GM19025 (cell line): ENCODE data around the gene EPHB1.
"Not testable (repeated sequence)": the region's sequence is repeated elsewhere in the genome, so short reads cannot be mapped to it uniquely, and the experiment has no call there.

Experiments
- ATAC-seq: cut with Tn5 transposase; IDR thresholded peaks from one replicate; pipeline ENCODE4 v1.9.1; 2021; ENCODE audit warnings: mild to moderate bottlenecking, low read depth, moderate library complexity; ENCODE audit not compliant: unreplicated experiment

EPHB1 gene

GRCh38 chr3:135097276-135097946 lies 302.4 kb downstream of the EPHB1 start:
- ATAC-seq = no peak

- no peak for ATAC-seq
Measured at GRCh38 chr3:135099734-135100355, 304.8 kb downstream of the EPHB1 start.

GRCh38 chr3:135100366-135100765 lies 305.3 kb downstream of the EPHB1 start:
- ATAC-seq = no peak

DNA sequence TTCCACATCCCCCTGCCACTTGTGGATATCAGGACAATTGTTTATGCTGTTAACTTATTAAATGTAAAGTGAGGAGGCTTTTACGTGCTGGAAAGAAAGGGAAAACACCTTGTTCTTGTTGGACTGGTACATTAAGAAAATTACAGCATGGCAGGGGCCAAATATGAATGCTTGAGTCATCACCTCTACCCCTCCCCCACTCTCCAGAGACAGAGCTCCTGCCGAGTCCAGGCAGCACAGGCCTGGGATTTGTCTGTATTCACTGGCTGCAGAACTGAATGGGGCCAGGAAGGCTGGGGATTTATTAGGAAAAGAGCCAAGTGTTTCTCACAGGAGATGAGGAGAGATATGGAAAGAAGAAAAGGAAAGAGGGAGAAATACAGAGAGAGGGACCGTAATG lies 308.9 kb downstream of the EPHB1 start:
- no peak for ATAC-seq

- no peak for ATAC-seq
Measured at GRCh38 chr3:135106445-135106844, 311.4 kb downstream of the EPHB1 start.

DNA sequence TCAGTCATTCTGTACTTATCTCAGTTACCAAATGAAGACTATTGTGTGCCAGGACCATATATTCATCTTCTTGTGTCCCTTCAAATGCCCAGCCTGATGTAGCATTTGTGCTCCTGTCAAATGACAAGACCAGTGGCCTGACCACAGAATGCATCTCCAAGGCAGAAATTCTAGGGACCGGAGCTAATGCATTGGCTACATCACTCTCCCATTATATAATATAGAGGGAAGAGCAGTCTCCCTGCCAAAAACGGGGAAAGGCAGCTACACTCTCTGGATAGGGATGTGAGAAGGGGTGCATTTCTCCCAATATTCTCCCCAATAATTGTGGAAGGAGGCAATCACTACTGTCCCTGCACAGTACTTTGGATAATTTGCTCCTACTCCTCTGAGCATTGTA lies 312.0 kb downstream of the EPHB1 start:
- ATAC-seq = no peak

- no peak for ATAC-seq
Measured at GRCh38 chr3:135109681-135110080, 314.6 kb downstream of the EPHB1 start.

DNA sequence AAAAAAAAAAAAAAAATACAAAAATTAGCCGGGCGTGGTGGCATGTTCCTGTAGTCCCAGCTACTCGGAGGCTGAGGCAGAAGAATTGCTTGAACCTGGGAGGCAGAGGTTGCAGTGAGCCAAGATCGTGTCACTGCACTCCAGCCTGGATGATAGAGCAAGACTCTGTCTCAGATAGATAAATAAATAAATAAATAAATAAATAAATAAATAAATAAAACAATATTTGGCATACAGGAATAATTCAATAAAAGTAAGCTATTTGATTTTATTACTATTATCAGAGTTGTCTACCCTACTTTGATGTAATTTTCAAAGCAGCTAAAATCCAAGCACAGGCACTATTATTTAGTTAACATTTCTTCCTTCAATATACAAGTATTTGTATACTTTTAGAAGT lies 319.5 kb downstream of the EPHB1 start:
- not testable (repeated sequence) for ATAC-seq

- no peak for ATAC-seq
Measured at GRCh38 chr3:135117977-135118376, 322.9 kb downstream of the EPHB1 start.

- ATAC-seq = no peak
Measured at GRCh38 chr3:135118792-135119191, 323.7 kb downstream of the EPHB1 start.

DNA sequence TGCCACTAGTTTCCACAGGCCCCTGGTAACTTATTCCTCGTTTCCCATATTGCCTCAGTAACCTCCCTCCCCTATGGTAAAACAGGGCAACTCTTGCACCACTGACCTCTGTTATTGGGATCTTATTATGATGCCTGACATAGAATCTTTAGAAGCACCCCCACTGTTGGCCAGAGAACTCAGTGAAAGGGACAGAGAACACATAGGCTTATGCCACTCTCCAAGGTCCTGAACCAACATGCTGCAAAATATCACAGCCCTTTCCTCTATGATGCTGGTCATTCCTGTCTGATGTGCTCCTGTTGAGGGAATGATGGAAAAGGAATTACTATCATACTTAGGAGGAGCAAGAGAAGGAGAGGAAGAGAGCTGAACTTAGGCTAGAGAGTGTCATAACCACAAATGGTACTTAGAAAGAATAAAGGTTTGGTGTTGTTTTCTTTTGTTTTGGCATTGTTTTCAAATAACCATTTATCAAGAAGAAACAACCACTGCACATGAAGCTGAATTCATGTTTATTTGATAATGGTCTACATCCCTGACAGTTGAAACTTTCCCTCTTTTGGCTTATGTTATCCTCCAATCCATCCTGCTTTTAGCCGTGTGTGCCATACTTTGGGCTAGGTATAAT lies 330.2 kb downstream of the EPHB1 start:
- no peak for ATAC-seq

- no peak for ATAC-seq
Measured at GRCh38 chr3:135127946-135128470, 332.9 kb downstream of the EPHB1 start.

GRCh38 chr3:135128818-135129217 lies 333.8 kb downstream of the EPHB1 start:
- ATAC-seq = no peak

DNA sequence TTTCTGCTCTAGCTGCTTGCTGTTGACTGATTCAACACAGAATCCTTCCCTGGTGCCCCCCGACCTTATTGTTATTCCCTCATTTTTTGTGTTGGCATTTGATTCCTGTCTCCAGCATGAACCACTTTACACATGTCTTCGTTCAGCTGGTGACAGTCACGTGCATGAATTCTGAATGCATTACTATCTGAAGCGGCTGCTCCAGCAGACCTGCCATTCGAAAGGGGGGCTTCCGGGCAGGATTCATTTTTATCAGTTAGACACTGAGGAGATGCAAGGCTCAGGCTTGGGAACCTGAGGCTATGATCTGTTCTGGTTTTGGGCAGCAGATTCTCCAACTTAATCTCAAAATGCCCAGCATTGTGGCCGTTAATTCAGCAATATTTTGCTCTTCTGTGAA lies 336.2 kb downstream of the EPHB1 start:
- ATAC-seq = no peak

DNA sequence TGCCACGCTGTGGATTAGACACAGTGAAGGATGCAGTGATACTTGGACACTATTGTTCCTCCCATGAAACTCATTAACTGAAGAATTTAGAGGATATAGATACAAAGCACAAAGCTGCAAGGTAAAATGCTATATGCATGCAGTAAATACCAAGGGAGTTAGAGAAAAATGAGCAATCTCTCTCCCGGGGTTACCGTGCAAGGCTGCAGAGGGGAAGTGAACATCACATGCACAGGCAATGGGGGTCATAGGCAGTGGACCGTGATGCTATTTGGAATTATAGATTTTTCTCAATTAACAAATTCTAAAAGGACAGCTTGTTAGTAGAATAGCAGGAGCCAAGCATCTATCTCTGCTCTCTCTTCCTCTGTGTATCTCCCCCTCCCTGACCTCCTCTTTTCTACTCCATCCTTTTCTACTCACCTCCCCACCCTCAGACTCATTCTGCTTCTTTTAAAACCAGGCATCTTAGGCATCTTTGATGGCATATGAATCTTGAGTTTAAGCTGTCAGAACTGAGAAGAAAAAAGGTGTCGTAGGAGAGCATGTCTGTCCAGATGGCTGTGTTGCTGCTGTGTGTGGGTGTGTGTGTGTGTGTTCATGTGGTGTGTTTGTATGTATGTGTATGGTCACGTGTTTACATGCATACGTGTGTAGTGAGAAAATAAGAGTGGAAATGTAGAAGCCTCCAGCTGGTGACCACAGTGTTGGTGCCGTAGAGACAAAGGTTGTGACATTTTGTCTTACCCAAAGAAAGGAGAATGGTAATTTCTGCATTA lies 339.0 kb downstream of the EPHB1 start:
- no peak for ATAC-seq

DNA sequence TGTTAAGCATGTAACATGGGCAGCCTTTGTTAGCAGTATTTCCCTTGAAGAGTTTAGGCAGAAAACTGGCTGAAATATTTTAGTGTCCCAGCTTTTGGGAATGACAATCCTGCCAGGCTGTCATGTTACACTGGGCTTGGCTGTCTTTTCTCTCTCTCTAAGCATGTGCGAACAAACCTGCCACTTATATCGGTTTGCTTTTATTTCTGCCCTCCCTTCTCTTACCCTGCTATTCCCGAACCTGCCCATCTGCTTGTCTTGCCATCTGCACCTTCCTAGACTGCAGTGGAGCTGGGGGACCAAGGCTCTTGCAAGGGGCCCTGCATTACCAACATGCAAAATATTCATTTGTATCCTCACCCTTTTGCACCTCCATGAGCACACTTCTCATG lies 339.6 kb downstream of the EPHB1 start:
- no peak for ATAC-seq

- no peak for ATAC-seq
Measured at GRCh38 chr3:135135445-135135844, 340.4 kb downstream of the EPHB1 start.

DNA sequence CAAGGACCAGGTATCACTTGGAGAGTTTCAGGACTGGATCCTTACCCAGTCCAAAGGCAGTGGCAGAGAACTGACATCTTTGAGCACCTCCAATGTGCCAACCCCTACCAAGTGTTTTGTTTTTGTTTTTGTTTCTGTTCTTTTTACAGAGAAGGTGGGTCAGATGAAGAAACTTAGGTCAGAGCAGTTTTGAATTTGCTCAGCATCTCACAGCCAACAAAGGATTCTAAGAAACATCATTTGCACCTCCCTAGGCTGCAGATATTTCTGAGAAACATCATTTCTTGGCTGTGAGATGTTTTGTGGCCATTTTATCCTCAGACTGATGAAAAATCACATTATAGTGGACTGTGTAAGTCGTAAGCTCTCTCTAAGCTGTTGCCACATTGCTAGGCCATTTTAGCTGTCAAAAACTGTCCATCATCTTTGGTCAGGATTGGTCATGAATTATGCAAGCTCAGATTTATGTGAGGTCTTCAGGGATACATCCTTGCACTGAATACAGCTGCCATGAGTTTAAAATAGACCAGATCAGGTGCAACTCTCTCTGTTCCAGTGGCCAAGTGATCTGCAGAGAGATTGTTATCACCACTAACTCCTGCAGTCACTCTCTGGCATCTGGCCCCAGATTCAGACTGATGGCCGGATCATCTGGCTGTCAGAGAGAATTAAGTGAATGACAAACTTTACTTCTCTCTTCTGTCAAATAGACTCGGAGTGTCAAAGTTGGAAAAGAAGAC lies 341.5 kb downstream of the EPHB1 start:
- no peak for ATAC-seq

DNA sequence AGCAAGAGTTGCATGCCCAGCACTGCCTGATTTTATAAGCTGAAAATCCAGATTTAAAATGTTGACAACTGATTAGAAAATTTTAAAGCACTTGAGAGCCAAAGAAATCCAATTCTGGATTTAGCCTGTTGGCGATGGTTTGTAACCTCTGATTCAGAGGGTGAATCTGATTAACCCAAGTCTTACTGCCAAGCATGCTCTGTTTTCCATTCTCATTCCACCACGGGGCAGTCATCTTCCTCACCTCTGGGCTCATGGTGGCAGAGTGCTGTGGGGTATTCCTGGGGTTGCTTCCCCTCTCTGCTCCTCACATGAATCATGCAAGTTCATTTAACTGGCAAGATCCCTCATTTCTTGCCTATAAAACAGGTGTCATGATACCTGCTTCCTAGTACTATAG lies 342.2 kb downstream of the EPHB1 start:
- no peak for ATAC-seq

DNA sequence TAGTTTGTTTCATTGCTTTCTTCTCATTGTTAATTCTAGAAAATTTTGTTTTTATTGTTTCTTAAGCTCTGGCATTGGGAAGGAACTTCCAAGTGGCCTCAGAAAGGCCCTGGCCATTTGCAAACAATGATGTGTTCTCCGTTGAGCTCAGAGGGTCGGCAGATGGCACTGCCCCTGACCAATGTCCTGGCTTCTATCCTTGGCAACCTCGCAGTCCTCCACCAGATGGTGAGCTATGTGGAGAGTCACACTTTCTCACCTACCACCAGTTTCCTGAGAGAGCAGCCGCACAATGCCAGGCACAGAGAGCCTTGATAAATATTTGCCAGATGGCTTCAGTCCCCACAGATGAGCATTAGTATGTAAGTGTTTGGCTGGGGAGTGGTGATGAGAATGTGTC lies 343.7 kb downstream of the EPHB1 start:
- no peak for ATAC-seq
